ENCODE data around the gene PEDS1.
"Not testable (repeated sequence)": the region's sequence is repeated elsewhere in the genome, so short reads cannot be mapped to it uniquely, and the experiment has no call there.

PEDS1 gene

GRCh38 chr20:50112512-50113419 lies 40.8 kb downstream of the PEDS1 start, which contains the start of gene UBE2V1:
Gene UBE2V1, minus strand, starts transcription at chr20:50113150. Its CDS starts 22 bp downstream, at chr20:50113128.
- DNase-seq (ENCODE audit: low read depth), result peak; percentile 87

GRCh38 chr20:50111829-50112495 lies 41.6 kb downstream of the PEDS1 start:
- no peak for DNase-seq (ENCODE audit: low read depth)

- DNase-seq (ENCODE audit: low read depth), result peak; percentile 36
These were observed 42.2 kb downstream of the PEDS1 start for GRCh38 chr20:50111120-50111828.

DNA sequence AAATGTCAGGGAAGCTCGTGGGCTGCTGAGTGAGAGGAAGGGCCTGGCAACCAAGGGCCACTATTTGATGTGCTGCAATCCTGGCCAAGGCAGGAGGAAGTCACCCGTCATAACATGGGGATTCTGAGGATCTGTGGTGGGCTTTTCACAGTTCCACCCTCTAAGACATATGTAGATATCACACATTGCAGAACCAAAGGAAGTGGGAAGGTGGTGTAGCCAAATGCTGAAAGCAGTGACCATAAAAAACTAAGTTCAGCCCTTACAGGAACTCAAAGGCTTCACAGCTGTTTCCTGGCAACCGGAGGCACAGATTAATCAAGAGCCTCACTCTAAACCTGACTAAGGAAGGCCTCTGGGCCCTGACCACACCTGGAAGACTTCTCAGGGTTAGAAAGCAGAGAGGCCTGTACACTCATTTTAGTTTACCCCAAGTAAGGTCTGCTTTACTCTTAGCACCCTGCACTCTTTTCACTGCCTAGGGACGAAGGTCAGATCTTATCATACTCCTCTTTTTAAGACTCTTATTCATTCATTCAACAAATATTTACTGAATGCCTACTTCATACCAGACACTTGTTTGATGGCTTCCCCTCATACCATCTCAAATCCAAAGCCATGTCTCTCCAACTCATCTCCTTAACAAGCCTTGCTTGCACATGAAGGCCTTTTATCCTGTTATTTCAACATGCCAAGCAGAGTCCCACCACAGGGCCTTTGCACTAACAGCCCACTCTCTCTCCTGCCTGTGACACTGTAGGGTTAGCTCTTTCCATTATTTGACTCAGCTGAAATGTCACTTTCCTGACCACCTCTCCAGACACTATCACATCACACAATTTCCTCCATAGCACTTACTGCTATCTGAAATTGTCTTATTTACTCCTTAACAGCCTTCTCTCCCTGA lies 43.1 kb downstream of the PEDS1 start:
- no peak for DNase-seq (ENCODE audit: low read depth)

GRCh38 chr20:50108556-50109235 lies 44.8 kb downstream of the PEDS1 start:
- no peak for DNase-seq (ENCODE audit: low read depth)

GRCh38 chr20:50107796-50108331 lies 45.7 kb downstream of the PEDS1 start:
- no peak for DNase-seq (ENCODE audit: low read depth)

- DNase-seq (ENCODE audit: low read depth), result no peak
These were observed 46.4 kb downstream of the PEDS1 start for GRCh38 chr20:50107086-50107660.

DNA sequence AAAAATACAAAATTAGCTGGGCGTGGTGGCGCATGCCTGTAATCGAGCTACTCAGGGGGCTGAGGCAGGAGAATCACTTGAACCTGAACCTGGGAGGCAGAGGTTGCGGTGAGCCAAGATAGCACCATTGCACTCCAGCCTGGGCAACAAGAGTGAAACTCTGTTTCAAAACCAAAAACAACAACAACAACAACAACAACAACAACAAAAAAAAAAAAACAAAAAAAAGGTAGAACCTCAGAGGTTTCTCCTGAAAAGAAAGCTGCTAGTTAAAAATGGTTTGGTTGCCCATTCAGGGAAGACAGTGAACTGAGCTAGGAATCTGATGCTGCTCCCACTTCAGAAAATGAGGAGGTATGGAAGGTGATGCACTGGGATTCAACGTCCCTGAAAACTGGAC lies 46.9 kb downstream of the PEDS1 start:
- not testable (repeated sequence) for DNase-seq (ENCODE audit: low read depth)

Data from stimulated activated CD4-positive, alpha-beta T cell treated with anti-CD3 and anti-CD28 coated beads, Interleukin-2, amount 100 ng/mL, for 4 hours (primary cell).